HepG2 (cell line): Measurements from ENCODE around the gene POLR2B. TPM values are rescaled to one million over a fixed set of nuclear protein-coding genes. Genes with fewer than 3 reads are reported as not detected.
A peak's percentile ranks its signal among the peaks of the same experiment; 100 is the strongest.

ENCODE experiments used
- ATAC-seq: fragments of 200-7000 bp; cut with Tn5 transposase; 3 replicates; pipeline ENCODE4 v1.9.1; 2020; ENCODE audit warnings: mild to moderate bottlenecking, moderate library complexity
- BruUV-seq: library from RNA; stranded (reverse); fragments of 400-500 nt; replicated peaks from 2 replicates; lab custom pipeline; 2021; lab: Mats Ljungman, UMichigan
- CTCF ChIA-PET: fragments of 300-600 bp; formaldehyde crosslinking; extraction: SDS; loops from one replicate; lab custom pipeline; 2021; ENCODE audit warnings: low total read pairs, inconsistent platforms, low intra/inter-chr PET ratio; lab: Yijun Ruan, JAX
- POLR2A ChIA-PET: fragments of 350-600 bp; sonication (Branson Sonifier 250); formaldehyde crosslinking; loops from one replicate; lab custom pipeline; 2020; ENCODE audit warnings: antibody characterized with exemption, inconsistent platforms; lab: Yijun Ruan, JAX
- DNase-seq: peaks from one replicate; pipeline ENCODE4 v3.0.0-alpha.2; 2015; ENCODE audit warnings: low spot score
- FAIRE-seq: peaks from 3 replicates; lab custom pipeline; 2011; peaks lifted over from hg19 to GRCh38; lab: Jason Lieb, UNC
- H2AFZ ChIP-seq: one replicate; pipeline ENCODE4 v1.6.1; 2011; ENCODE audit warnings: low read length, inconsistent platforms
- H3K27ac ChIP-seq: fragments of 300-600 bp; 3 replicates; pipeline ENCODE4 v1.8.0; 2011; ENCODE audit warnings: mixed run types, mild to moderate bottlenecking, mixed read lengths, low read length, inconsistent platforms; ENCODE audit not compliant: insufficient read depth; ENCODE audit errors: extremely low read length
- H3K27me3 ChIP-seq, 2 experiments: fragments of 200-600 bp in 1 of 2; 2 replicates in 1 of 2; 3 replicates in 1 of 2; pipeline versions ENCODE4 v1.6.0 to v1.8.0; 2011; ENCODE audit warnings: low read length in 2 of 2, mild to moderate bottlenecking in 2 of 2, moderate library complexity in 2 of 2, inconsistent platforms in 1 of 2; ENCODE audit not compliant: insufficient read depth in 2 of 2, control insufficient read depth in 1 of 2
- H3K36me3 ChIP-seq, 2 experiments: fragments of 200-600 bp in 1 of 2; replicated peaks in 1 of 2; 2 replicates in 1 of 2; 3 replicates in 1 of 2; pipeline versions ENCODE4 v1.5.1 to v1.8.0; 2011; ENCODE audit warnings: low read length in 2 of 2, inconsistent platforms in 1 of 2; ENCODE audit not compliant: insufficient read depth in 2 of 2, control insufficient read depth in 1 of 2
- H3K4me1 ChIP-seq: 2 replicates; pipeline ENCODE4 v1.5.1; 2012; ENCODE audit warnings: low read length, inconsistent platforms; ENCODE audit not compliant: insufficient read depth
- H3K4me2 ChIP-seq: 2 replicates; pipeline ENCODE4 v1.6.0; 2011; ENCODE audit warnings: low read depth, low read length, inconsistent platforms
- H3K4me3 ChIP-seq, 3 experiments: fragments of 200-600 bp in 1 of 3; sonication (generic), shearing (Covaris generic) in 1 of 3; replicated peaks in 1 of 3; 2 replicates each; pipeline ENCODE4 v1.5.1; 2011 to 2016; ENCODE audit warnings: low read length in 3 of 3, inconsistent platforms in 2 of 3, low read depth in 2 of 3, mild to moderate bottlenecking in 2 of 3, control low read depth in 1 of 3, mixed read lengths in 1 of 3; ENCODE audit not compliant: insufficient read depth in 1 of 3
- H3K79me2 ChIP-seq: one replicate; pipeline ENCODE4 v1.6.1; 2011; ENCODE audit warnings: low read length, inconsistent platforms; ENCODE audit not compliant: insufficient read depth
- H3K9ac ChIP-seq: 2 replicates; pipeline ENCODE4 v1.6.0; 2011; ENCODE audit warnings: mild to moderate bottlenecking, low read depth, low read length, inconsistent platforms; ENCODE audit not compliant: insufficient read depth
- H3K9me3 ChIP-seq: 2 replicates; pipeline ENCODE4 v1.5.1; 2012; ENCODE audit warnings: mild to moderate bottlenecking, low read length
- H4K20me1 ChIP-seq: 2 replicates; pipeline ENCODE4 v1.6.0; 2011; ENCODE audit warnings: inconsistent platforms, mild to moderate bottlenecking, low read length, moderate library complexity; ENCODE audit not compliant: insufficient read depth
- ARID4A ChIP-seq: sonication (generic); formaldehyde crosslinking; IDR thresholded peaks from 2 replicates; pipeline ENCODE4 v1.5.0; 2020; ENCODE audit warnings: mild to moderate bottlenecking, missing genetic modification reagents, borderline replicate concordance
- CEBPB ChIP-seq: IDR thresholded peaks from 2 replicates; pipeline ENCODE4 v1.6.1; 2011; ENCODE audit warnings: low read depth, low read length, improper control_type of control experiment, borderline replicate concordance
- CEBPZ ChIP-seq: IDR thresholded peaks from 2 replicates; pipeline ENCODE4 v1.6.1; 2012; ENCODE audit warnings: low read length, improper control_type of control experiment
- KMT2A ChIP-seq: sonication (generic); formaldehyde crosslinking; IDR thresholded peaks from 2 replicates; pipeline ENCODE4 v1.4.0; 2020; ENCODE audit warnings: missing genetic modification reagents
- REPIN1 ChIP-seq: sonication (generic); formaldehyde crosslinking; IDR thresholded peaks from 2 replicates; pipeline ENCODE4 v1.8.0; 2022; ENCODE audit warnings: missing genetic modification reagents, low read depth, mild to moderate bottlenecking, borderline replicate concordance
- STAG1 ChIP-seq: sonication (generic); formaldehyde crosslinking; IDR thresholded peaks from 2 replicates; pipeline ENCODE4 v1.4.0; 2020; ENCODE audit warnings: missing genetic modification reagents
- ZBTB44 ChIP-seq: sonication (generic); formaldehyde crosslinking; IDR thresholded peaks from 2 replicates; pipeline ENCODE4 v1.4.0; 2020; ENCODE audit warnings: missing genetic modification reagents
- ZFP62 ChIP-seq: sonication (generic); formaldehyde crosslinking; IDR thresholded peaks from 2 replicates; pipeline ENCODE4 v1.4.0; 2020; ENCODE audit warnings: missing genetic modification reagents
- WGBS: methylation state at CpG from one replicate; pipeline ENCODE4 v1.1.6; 2017; ENCODE audit warnings: low lambda C conversion rate; 5-methylcytosine and 5-hydroxymethylcytosine counted together
- in situ Hi-C: cut with HindIII; loops from 2 replicates; pipeline ENCODE4 v1.10.0; 2017; ENCODE audit warnings: low pct_unique_long_range_greater_than_20kb; ENCODE audit not compliant: extremely low pct_ligation_motif_present
- intact Hi-C: fragments of 100-400 bp; cut with micrococcal nuclease; formaldehyde crosslinking; loops from one replicate; pipeline ENCODE4 v1.10.0; 2022; ENCODE audit not compliant: unreplicated experiment
- polyA plus RNA-seq, 8 experiments: library from polyadenylated mRNA; depleted of rRNA in 3 of 8; stranded (reverse) in 7 of 8; unstranded in 1 of 8; fragments of >200 nt; fragmentation: Illumina TruSeq in 4 of 8; extraction: Trizol in 4 of 8; gene quantifications; 2 replicates each; pipeline versions ENCODE4 v1.2.1 to v1.2.3, GENCODE V29; 2011 to 2016; ENCODE audit warnings: low read depth in 4 of 8, missing spikeins in 1 of 8, mixed read lengths in 1 of 8; ENCODE audit not compliant: insufficient read depth in 1 of 8
- total RNA-seq, 5 experiments: library from RNA; depleted of rRNA; stranded (reverse); fragments of >200 nt; fragmentation: Illumina TruSeq; extraction: Trizol; gene quantifications; 2 replicates each; pipeline ENCODE4 v1.2.3, GENCODE V29; 2016; ENCODE audit warnings: low read depth in 1 of 5

The POLR2B gene
- total and polyA plus RNA-seq, 2 of the 13 experiments (the other 11 are each of a cell fraction or from before 2014, with no cell fraction given) = 70.6 to 116 TPM

GRCh38 chr4:56986192-56986591, 7.5 kb downstream of the POLR2B start:
- no peak overlapping the region for H2AFZ ChIP-seq
- in situ Hi-C loops = no loop called here
- WGBS = 91% methylated on average over 1 of the region's 1 CpG
- H3K36me3 ChIP-seq = peaks cover 12 to 53% of the 10 kb centered on the region in 2 experiments
- peaks cover 17% of the 10 kb centered on the region for H3K4me1 ChIP-seq
- TF ChIP-seq CEBPB (peak; percentile 62; the same call in 1 of the 2 replicates), STAG1 (no peak)
- TF ChIP-seq, all 625 proteins: peak for 1
- no peaks in the 10 kb centered on the region for H3K9me3 ChIP-seq
- ChIA-PET CTCF (no interaction called here), POLR2A (interaction anchor here (4.0 kb wide), 1 partner anchor 8 kb away, joined by 17 read pairs; the partner anchor contains the start of genes NOA1 and POLR2B)
- no peak overlapping the region for H3K27ac ChIP-seq
- peaks cover 19% of the 10 kb centered on the region for H4K20me1 ChIP-seq
- H3K4me2 ChIP-seq = no peak overlapping the region
- H3K4me3 ChIP-seq = no peak overlapping the region
- no peak overlapping the region for H3K9ac ChIP-seq
- H3K27me3 ChIP-seq = no peaks in the 10 kb centered on the region
- no peak for FAIRE-seq
- intact Hi-C loops = no loop called here
- ATAC-seq = no peak
- BruUV-seq = no TSS peak
- H3K79me2 ChIP-seq = peaks cover 66% of the 10 kb centered on the region
- no peak for DNase-seq

- no peak overlapping the region for H3K27ac ChIP-seq
- H3K9ac ChIP-seq = no peak overlapping the region
- ATAC-seq = no peak
- H3K79me2 ChIP-seq = peaks cover 58% of the 10 kb centered on the region
- no TSS peak for BruUV-seq
- no peak overlapping the region for H3K4me2 ChIP-seq
- in situ Hi-C loops = no loop called here
- FAIRE-seq = no peak
- no peak overlapping the region for H2AFZ ChIP-seq
- intact Hi-C loops = no loop called here
- TF ChIP-seq REPIN1 (CRISPR knock-in tag) (no peak), ZFP62 (CRISPR knock-in tag) (no peak), CEBPZ (no peak), ZBTB44 (CRISPR knock-in tag) (no peak), KMT2A (CRISPR knock-in tag) (no peak), ARID4A (CRISPR knock-in tag) (no peak)
- CTCF ChIA-PET = no interaction called here
- no peaks in the 10 kb centered on the region for H3K9me3 ChIP-seq
- H3K4me1 ChIP-seq = peaks cover 9% of the 10 kb centered on the region
- POLR2A ChIA-PET = interaction anchor here (4.0 kb wide), 1 partner anchor 9 kb away, joined by 17 read pairs; the partner anchor contains the start of genes NOA1 and POLR2B
- WGBS = 96% methylated on average over 3 of the region's 3 CpGs
- no peaks in the 10 kb centered on the region for H3K27me3 ChIP-seq
- no peak overlapping the region for H3K4me3 ChIP-seq
- H3K36me3 ChIP-seq = peaks cover 13 to 61% of the 10 kb centered on the region in 2 experiments
- peaks cover 13% of the 10 kb centered on the region for H4K20me1 ChIP-seq
- no peak for DNase-seq
Observed at GRCh38 chr4:56986952-56987351, 8.3 kb downstream of the POLR2B start.
